ENCODE results near the gene GSTO2. TPM values are rescaled to one million over a fixed set of nuclear protein-coding genes. Genes with fewer than 3 reads are reported as not detected.
A peak's percentile ranks its signal among the peaks of the same experiment; 100 is the strongest.

GSTO2 gene
- total and polyA plus RNA-seq, 2 of the 13 experiments (the other 11 are each of a cell fraction or from before 2014, with no cell fraction given) = 2.1 to 7.9 TPM

DNA sequence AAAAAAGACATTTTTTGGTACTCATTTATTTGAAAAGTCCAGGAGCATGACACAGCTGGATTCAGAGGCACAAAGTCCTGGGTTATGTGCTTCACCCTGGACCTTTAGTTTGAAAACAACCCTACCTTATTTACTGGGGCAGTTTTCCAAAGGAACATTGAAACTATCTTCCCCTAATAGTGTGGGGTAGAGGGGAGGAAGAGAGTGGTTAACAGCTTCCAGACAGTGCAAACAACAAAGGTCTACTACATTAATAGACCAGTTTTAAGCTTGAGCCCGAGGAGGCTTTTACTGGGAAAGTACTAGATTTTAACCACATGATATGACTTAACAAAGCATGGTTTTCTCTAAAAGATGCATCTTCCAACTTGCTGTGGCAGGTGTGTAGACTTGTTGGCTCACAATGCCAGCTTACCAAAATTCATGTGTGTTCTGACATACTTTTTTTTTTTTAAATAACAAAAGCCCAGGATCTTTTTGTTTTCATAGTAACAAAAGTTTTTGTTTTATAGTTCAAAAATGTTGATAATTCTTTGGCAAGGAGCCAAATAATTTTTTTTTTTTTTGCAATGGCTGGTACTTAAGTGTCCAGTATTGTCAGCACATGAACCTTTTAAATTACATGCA, 12.5 kb upstream of the GSTO2 start (continued):
- TF ChIP-seq, protein P1, sequence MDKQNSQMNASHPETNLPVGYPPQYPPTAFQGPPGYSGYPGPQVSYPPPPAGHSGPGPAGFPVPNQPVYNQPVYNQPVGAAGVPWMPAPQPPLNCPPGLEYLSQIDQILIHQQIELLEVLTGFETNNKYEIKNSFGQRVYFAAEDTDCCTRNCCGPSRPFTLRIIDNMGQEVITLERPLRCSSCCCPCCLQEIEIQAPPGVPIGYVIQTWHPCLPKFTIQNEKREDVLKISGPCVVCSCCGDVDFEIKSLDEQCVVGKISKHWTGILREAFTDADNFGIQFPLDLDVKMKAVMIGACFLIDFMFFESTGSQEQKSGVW (CRISPR knock-in tag; IDR thresholded peaks at IDR 0.05; ENCODE audit: borderline replicate concordance) = no peak
- TF ChIP-seq ZNF224 (CRISPR knock-in tag; IDR thresholded peaks at IDR 0.05) (no peak), NCOA2 (CRISPR knock-in tag; IDR thresholded peaks at IDR 0.05) (peak; percentile 41; the same call in 1 of the 2 replicates), ISX (CRISPR knock-in tag; conservative IDR thresholded peaks at IDR 0.05) (no peak), IKZF4 (CRISPR knock-in tag; IDR thresholded peaks at IDR 0.05; ENCODE audit: borderline replicate concordance, low read depth, not compliant biosample characterization) (no peak), POLR2G (IDR thresholded peaks at IDR 0.05; ENCODE audit: low read depth, low read length) (no peak), RXRB (CRISPR knock-in tag; IDR thresholded peaks at IDR 0.05; ENCODE audit: borderline replicate concordance) (peak; percentile 30; the same call in 1 of the 2 replicates), MEF2D (CRISPR knock-in tag; IDR thresholded peaks at IDR 0.05) (no peak), ERF (CRISPR knock-in tag; IDR thresholded peaks at IDR 0.05) (no peak), MIXL1 (CRISPR knock-in tag; IDR thresholded peaks at IDR 0.05) (peak; percentile 31; the same call in 1 of the 2 replicates), CC2D1A (CRISPR knock-in tag; IDR thresholded peaks at IDR 0.05) (no peak), DRAP1 (CRISPR knock-in tag; IDR thresholded peaks at IDR 0.05) (peak; percentile 36; the same call in 1 of the 2 replicates), MIER3 (CRISPR knock-in tag; IDR thresholded peaks at IDR 0.05; ENCODE audit: borderline replicate concordance) (no peak), FOXP1 (IDR thresholded peaks at IDR 0.05) (no peak), FOXP1 (CRISPR knock-in tag; IDR thresholded peaks at IDR 0.05) (peak; percentile 74), RORA (CRISPR knock-in tag; IDR thresholded peaks at IDR 0.05) (no peak), CREM (IDR thresholded peaks at IDR 0.05) (peak; percentile 53), CREM (CRISPR knock-in tag; IDR thresholded peaks at IDR 0.05) (no peak), NCOA1 (CRISPR knock-in tag; IDR thresholded peaks at IDR 0.05) (no peak), GABPA (IDR thresholded peaks at IDR 0.05; ENCODE audit: low read depth, low read length) (no peak), GABPA (CRISPR knock-in tag; IDR thresholded peaks at IDR 0.05; ENCODE audit: low read depth) (0 out of 2 replicates have a peak, but pooled peaks have one; percentile 1), MTF1 (CRISPR knock-in tag; IDR thresholded peaks at IDR 0.05) (no peak)
- TF ChIP-seq, protein P2, sequence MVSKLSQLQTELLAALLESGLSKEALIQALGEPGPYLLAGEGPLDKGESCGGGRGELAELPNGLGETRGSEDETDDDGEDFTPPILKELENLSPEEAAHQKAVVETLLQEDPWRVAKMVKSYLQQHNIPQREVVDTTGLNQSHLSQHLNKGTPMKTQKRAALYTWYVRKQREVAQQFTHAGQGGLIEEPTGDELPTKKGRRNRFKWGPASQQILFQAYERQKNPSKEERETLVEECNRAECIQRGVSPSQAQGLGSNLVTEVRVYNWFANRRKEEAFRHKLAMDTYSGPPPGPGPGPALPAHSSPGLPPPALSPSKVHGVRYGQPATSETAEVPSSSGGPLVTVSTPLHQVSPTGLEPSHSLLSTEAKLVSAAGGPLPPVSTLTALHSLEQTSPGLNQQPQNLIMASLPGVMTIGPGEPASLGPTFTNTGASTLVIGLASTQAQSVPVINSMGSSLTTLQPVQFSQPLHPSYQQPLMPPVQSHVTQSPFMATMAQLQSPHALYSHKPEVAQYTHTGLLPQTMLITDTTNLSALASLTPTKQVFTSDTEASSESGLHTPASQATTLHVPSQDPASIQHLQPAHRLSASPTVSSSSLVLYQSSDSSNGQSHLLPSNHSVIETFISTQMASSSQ (IDR thresholded peaks at IDR 0.05; ENCODE audit: low read depth) = peak; percentile 42; the same call in 1 of the 2 replicates
- TF ChIP-seq, protein P2 (CRISPR knock-in tag; IDR thresholded peaks at IDR 0.05; ENCODE audit: borderline replicate concordance) = no peak
- TF ChIP-seq, protein P3, sequence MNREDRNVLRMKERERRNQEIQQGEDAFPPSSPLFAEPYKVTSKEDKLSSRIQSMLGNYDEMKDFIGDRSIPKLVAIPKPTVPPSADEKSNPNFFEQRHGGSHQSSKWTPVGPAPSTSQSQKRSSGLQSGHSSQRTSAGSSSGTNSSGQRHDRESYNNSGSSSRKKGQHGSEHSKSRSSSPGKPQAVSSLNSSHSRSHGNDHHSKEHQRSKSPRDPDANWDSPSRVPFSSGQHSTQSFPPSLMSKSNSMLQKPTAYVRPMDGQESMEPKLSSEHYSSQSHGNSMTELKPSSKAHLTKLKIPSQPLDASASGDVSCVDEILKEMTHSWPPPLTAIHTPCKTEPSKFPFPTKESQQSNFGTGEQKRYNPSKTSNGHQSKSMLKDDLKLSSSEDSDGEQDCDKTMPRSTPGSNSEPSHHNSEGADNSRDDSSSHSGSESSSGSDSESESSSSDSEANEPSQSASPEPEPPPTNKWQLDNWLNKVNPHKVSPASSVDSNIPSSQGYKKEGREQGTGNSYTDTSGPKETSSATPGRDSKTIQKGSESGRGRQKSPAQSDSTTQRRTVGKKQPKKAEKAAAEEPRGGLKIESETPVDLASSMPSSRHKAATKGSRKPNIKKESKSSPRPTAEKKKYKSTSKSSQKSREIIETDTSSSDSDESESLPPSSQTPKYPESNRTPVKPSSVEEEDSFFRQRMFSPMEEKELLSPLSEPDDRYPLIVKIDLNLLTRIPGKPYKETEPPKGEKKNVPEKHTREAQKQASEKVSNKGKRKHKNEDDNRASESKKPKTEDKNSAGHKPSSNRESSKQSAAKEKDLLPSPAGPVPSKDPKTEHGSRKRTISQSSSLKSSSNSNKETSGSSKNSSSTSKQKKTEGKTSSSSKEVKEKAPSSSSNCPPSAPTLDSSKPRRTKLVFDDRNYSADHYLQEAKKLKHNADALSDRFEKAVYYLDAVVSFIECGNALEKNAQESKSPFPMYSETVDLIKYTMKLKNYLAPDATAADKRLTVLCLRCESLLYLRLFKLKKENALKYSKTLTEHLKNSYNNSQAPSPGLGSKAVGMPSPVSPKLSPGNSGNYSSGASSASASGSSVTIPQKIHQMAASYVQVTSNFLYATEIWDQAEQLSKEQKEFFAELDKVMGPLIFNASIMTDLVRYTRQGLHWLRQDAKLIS (CRISPR knock-in tag; IDR thresholded peaks at IDR 0.05) = no peak

All from HepG2 (cell line).